ENCODE results near the gene CCDC97.
"Not testable (repeated sequence)": the region's sequence is repeated elsewhere in the genome, so short reads cannot be mapped to it uniquely, and the experiment has no call there.

CCDC97 gene

DNA sequence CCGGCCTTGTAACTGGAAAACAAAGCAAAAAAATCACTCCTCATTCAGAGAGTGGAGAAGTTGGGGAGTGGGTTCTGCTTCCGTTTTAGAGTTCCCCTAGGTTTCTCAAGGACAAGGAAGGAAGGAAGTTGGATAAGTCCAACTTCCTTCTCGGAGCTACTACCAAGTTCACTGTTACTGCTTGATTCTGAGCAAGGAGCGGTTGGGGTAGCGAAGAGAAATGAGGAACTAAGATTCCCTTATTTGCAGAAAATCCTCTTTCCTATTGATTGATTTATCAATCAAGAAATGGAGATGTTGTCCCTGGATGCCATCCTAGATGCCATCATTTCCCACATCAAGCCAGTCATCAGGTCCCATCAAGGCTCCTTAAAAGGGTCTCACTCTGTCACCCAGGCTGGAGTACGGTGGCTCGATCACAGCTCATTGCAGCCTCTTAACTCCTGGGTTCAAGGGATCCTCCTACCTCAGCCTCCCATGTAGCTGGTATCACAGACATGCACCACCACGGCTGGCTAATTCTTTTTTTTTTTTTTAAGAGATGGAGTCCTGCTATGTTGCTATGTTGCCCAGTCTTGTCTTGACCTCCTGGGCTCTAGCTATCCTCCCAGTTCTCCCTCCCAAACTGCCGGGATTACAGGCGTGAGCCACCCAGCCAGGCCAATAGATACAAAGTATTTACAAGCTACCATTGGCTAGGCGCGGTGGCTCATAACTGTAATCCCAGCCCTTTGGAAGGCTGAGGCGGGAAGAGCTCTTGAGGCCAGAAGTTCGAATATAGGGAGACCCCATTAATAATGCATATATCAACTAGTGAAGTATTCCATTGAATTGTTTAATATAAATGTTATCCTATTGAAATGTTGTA lies 54.8 kb downstream of the CCDC97 start:
- DNase-seq = no peak

DNA sequence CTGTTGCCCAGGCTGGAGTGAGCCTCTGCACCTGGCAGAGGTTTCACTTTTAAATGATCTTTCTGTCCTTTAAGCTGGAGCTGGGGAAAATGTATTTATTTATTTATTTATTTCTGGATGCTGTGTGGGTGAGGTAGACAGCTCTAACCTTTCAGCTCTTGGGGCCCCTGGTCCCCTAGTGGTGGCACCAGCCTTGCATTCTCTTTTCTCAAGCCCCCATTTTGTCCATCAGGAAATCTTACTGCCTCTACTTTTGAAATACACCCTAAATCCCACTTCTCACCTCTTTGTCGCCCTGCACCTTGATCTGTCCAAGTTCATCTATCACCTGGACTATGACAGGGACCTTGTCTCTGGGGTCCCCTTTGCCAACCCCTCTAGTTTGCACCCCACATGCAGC lies 56.1 kb downstream of the CCDC97 start:
- no peak for DNase-seq

DNA sequence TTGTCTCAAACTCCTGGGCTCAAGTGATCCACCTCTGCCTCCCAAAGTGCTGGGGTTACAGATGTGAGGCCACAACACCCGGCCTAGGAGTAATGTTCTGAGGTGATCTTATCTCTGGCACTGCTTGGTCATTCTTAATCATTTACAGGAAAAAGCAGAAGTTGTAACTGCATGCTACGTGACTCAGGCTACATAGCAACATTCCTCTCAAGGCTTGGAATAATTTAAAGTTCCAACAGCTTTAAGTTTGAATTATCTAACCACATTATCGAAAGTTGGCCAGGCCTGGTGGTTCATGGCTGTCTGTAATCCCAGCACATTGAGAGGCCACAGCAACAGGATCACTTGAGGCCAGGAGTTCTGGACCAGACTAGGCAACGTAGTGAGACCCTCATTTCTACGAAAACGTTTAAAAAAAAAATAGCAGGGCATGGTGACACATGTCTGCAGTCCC lies 57.9 kb downstream of the CCDC97 start:
- DNase-seq = peak; percentile 91

- DNase-seq = no peak
Observed at GRCh38 chr19:41369769-41370168, 59.8 kb downstream of the CCDC97 start.

DNA sequence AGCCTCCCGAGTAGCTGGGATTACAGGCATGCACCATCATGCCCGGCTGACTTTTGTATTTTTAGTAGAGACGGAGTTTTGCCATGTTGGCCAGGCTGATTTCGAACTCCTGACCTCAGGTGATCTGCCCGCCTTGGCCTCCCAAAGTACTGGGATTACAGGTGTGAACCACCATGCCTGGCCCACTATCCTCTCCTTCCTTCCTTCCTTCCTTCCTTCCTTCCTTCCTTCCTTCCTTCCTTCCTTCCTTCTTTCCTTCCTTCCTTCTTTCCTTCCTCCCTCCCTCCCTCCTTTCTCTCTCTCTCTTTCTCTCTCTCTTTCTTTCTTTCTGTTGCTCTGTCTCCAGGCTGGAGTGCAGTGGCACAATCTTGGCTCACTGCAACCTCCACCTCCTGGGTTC lies 61.1 kb downstream of the CCDC97 start:
- DNase-seq = not testable (repeated sequence)

- DNase-seq = no peak
Observed at GRCh38 chr19:41371541-41371940, 61.6 kb downstream of the CCDC97 start.

DNA sequence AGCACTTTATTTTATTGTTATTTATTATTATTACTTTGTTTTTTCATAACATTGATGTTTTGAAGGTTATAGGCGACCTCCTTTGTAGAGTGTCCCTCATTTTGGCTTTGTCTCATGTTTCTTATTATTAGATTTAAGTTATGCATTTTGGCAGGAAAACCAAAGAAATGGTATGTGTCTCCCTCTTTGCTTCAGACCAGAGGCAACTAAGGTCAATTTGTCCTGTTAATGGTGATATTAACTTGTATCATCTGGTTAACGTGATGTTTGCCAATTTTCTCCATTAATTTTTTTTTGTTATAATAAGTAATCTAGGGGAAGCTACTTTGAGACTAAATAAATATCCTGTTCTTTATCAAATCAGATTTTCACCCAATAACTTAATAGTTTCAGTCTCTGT lies 62.5 kb downstream of the CCDC97 start:
- no peak for DNase-seq

GRCh38 chr19:41373993-41374392 lies 64.0 kb downstream of the CCDC97 start:
- DNase-seq = peak; percentile 82
